Ishikawa (cell line): ENCODE data around the gene ANO3.

Source experiments
- CEBPB ChIP-seq: IDR thresholded peaks from 2 replicates; pipeline ENCODE4 v1.6.1; 2012
- CREB1 ChIP-seq: IDR thresholded peaks from 2 replicates; pipeline ENCODE4 v1.6.1; 2012; ENCODE audit warnings: low read depth
- EGR1 ChIP-seq: IDR thresholded peaks from 2 replicates; pipeline ENCODE4 v1.6.1; 2012
- EP300 ChIP-seq: IDR thresholded peaks from 2 replicates; pipeline ENCODE4 v1.6.1; 2012; ENCODE audit warnings: borderline replicate concordance
- FOXM1 ChIP-seq: IDR thresholded peaks from 2 replicates; pipeline ENCODE4 v1.6.1; 2012; ENCODE audit warnings: low read depth, borderline replicate concordance
- MAX ChIP-seq: IDR thresholded peaks from 2 replicates; pipeline ENCODE4 v1.6.1; 2012
- NFIC ChIP-seq: IDR thresholded peaks from 2 replicates; pipeline ENCODE4 v1.6.1; 2012
- RAD21 ChIP-seq: IDR thresholded peaks from 2 replicates; pipeline ENCODE4 v1.6.1; 2012; ENCODE audit warnings: low read depth
- REST ChIP-seq: IDR thresholded peaks from 2 replicates; pipeline ENCODE4 v1.6.1; 2012; ENCODE audit warnings: low read depth, mild to moderate bottlenecking
- TAF1 ChIP-seq: IDR thresholded peaks from 2 replicates; pipeline ENCODE4 v1.6.1; 2012; ENCODE audit warnings: low read depth, mild to moderate bottlenecking
- TCF12 ChIP-seq: IDR thresholded peaks from 2 replicates; pipeline ENCODE4 v1.6.1; 2012; ENCODE audit warnings: low read depth
- TEAD4 ChIP-seq: IDR thresholded peaks from 2 replicates; pipeline ENCODE4 v1.6.1; 2012
- USF1 ChIP-seq: IDR thresholded peaks from 2 replicates; pipeline ENCODE4 v1.6.1; 2012
- YY1 ChIP-seq: IDR thresholded peaks from 2 replicates; pipeline ENCODE4 v1.6.1; 2012; ENCODE audit warnings: low read depth
- ZBTB7A ChIP-seq: IDR thresholded peaks from 2 replicates; pipeline ENCODE4 v1.6.1; 2012; ENCODE audit warnings: low read depth

The ANO3 gene

GRCh38 chr11:26365284-26365683, 33.4 kb downstream of the ANO3 start:
- TF ChIP-seq CREB1 (no peak), TEAD4 (no peak), TAF1 (no peak), CEBPB (no peak), NFIC (no peak), TCF12 (no peak), MAX (no peak), RAD21 (no peak), YY1 (no peak), EGR1 (no peak)

- no peak for TF ChIP-seq EP300
- no peak for TF ChIP-seq EGR1
- TF ChIP-seq USF1, result no peak
- no peak for TF ChIP-seq TCF12
- no peak for TF ChIP-seq MAX
- no peak for TF ChIP-seq TAF1
- no peak for TF ChIP-seq YY1
- no peak for TF ChIP-seq RAD21
- TF ChIP-seq TEAD4, result no peak
- no peak for TF ChIP-seq REST
- TF ChIP-seq CREB1, result no peak
- TF ChIP-seq CEBPB, result no peak
- no peak for TF ChIP-seq FOXM1
- TF ChIP-seq ZBTB7A, result no peak
- TF ChIP-seq NFIC, result no peak
Observed at GRCh38 chr11:26377619-26378018, 45.7 kb downstream of the ANO3 start.

GRCh38 chr11:26399336-26399735, 67.4 kb downstream of the ANO3 start:
- TF ChIP-seq ZBTB7A (no peak), TEAD4 (no peak), CREB1 (no peak), EP300 (no peak), TAF1 (no peak), MAX (no peak), CEBPB (no peak), EGR1 (no peak)

GRCh38 chr11:26410706-26411366, 78.9 kb downstream of the ANO3 start:
- TF ChIP-seq RAD21 (no peak), TEAD4 (no peak), YY1 (no peak), EGR1 (no peak), NFIC (no peak), CREB1 (no peak), CEBPB (no peak), FOXM1 (no peak), TCF12 (no peak), USF1 (no peak), EP300 (no peak), REST (no peak), TAF1 (no peak), ZBTB7A (no peak), MAX (no peak)

- TF ChIP-seq MAX (no peak), TAF1 (no peak), USF1 (no peak), ZBTB7A (no peak), REST (no peak), TEAD4 (no peak), CREB1 (no peak), NFIC (no peak), EGR1 (no peak)
Observed at GRCh38 chr11:26412955-26413354, 81.0 kb downstream of the ANO3 start.
